BLaER1 treated with 17β-estradiol and CSF1 and Interleukin-3, amounts not matched to agents 10 nM and 100 nM (cell line): ENCODE data around the gene PRKRIP1.
A peak's percentile ranks its signal among the peaks of the same experiment; 100 is the strongest.
"Not testable (repeated sequence)": the region's sequence is repeated elsewhere in the genome, so short reads cannot be mapped to it uniquely, and the experiment has no call there.

Experiments
- H3K27ac ChIP-seq, 11 experiments: shearing (Covaris generic); formaldehyde crosslinking; 2 replicates each; pipeline ENCODE4 v1.8.1; 2022
- H3K27me3 ChIP-seq, 11 experiments: shearing (Covaris generic); formaldehyde crosslinking; 2 replicates each; pipeline ENCODE4 v1.8.1; 2022
- H3K36me3 ChIP-seq, 11 experiments: shearing (Covaris generic); formaldehyde crosslinking; 2 replicates each; pipeline ENCODE4 v1.8.1; 2022
- H3K4me1 ChIP-seq, 10 experiments: shearing (Covaris generic); formaldehyde crosslinking; 2 replicates each; pipeline ENCODE4 v1.8.1; 2022
- H3K4me2 ChIP-seq, 11 experiments: shearing (Covaris generic); formaldehyde crosslinking; 2 replicates each; pipeline ENCODE4 v1.8.1; 2022
- H3K4me3 ChIP-seq, 10 experiments: shearing (Covaris generic); formaldehyde crosslinking; 2 replicates each; pipeline ENCODE4 v1.8.1; 2022
- H3K9ac ChIP-seq, 11 experiments: shearing (Covaris generic); formaldehyde crosslinking; 2 replicates each; pipeline ENCODE4 v1.8.1; 2022
- H3K9me3 ChIP-seq, 11 experiments: shearing (Covaris generic); formaldehyde crosslinking; replicated peaks in 1 of 11; 2 replicates each; pipeline ENCODE4 v1.8.1; 2022
- H4K20me1 ChIP-seq, 11 experiments: shearing (Covaris generic); formaldehyde crosslinking; 2 replicates each; pipeline ENCODE4 v1.8.1; 2022
- Cebpa-rat ChIP-seq, 11 experiments: shearing (Covaris generic); IDR thresholded peaks; 2 replicates each; pipeline ENCODE4 v1.8.1; 2022

Gene PRKRIP1

GRCh38 chr7:102376964-102377466 lies 19.1 kb upstream of the PRKRIP1 start:
- Histone ChIP-seq H3K9me3 (no peaks in the 10 kb centered on the region), H4K20me1 (peaks cover 0 to 20% (median 12%) of the 10 kb centered on the region in 11 experiments; a peak in 11 of 22 replicates), H3K4me2 (peak overlapping the region in 8 of 11 experiments; percentile 1 to 45 (median 12); a peak in 8 of 22 replicates), H3K9ac (no peak overlapping the region), H3K4me1 (peaks cover 0 to 17% (median 11%) of the 10 kb centered on the region in 10 experiments; a peak in 15 of 20 replicates), H3K27ac (peak overlapping the region in 1 of 11 experiments; percentile 8; a peak in 1 of 22 replicates), H3K27me3 (no peaks in the 10 kb centered on the region), H3K4me3 (no peak overlapping the region), H3K36me3 (peaks cover 34 to 84% (median 64%) of the 10 kb centered on the region in 11 experiments)
- no peak for TF ChIP-seq Cebpa-rat (IDR thresholded peaks at IDR 0.05)

- not testable (repeated sequence) for H3K4me3 ChIP-seq, H3K9me3 ChIP-seq, H3K4me2 ChIP-seq, H3K9ac ChIP-seq, H4K20me1 ChIP-seq, H3K27me3 ChIP-seq, H3K27ac ChIP-seq
- H3K36me3 ChIP-seq = peaks cover 48 to 100% (median 81%) of the 10 kb centered on the region in 11 experiments
- H3K4me1 ChIP-seq = peaks cover 0 to 17% (median 11%) of the 10 kb centered on the region in 10 experiments; a peak in 15 of 20 replicates
Measured at GRCh38 chr7:102380837-102381236, 15.3 kb upstream of the PRKRIP1 start.

GRCh38 chr7:102381696-102382425 lies 14.3 kb upstream of the PRKRIP1 start:
- H4K20me1 ChIP-seq = peaks cover 0 to 12% (median 2%) of the 10 kb centered on the region in 11 experiments; a peak in 6 of 22 replicates
- not testable (repeated sequence) for H3K9ac ChIP-seq, H3K4me2 ChIP-seq, H3K9me3 ChIP-seq, H3K4me3 ChIP-seq, H3K27ac ChIP-seq, H3K27me3 ChIP-seq
- H3K36me3 ChIP-seq = peaks cover 51 to 100% (median 84%) of the 10 kb centered on the region in 11 experiments
- H3K4me1 ChIP-seq = peaks cover 0 to 13% (median 8%) of the 10 kb centered on the region in 10 experiments; a peak in 15 of 20 replicates

GRCh38 chr7:102387064-102387463 lies 9.1 kb upstream of the PRKRIP1 start:
- peaks cover 0 to 47% (median 16%) of the 10 kb centered on the region in 11 experiments; a peak in 15 of 22 replicates for H4K20me1 ChIP-seq
- H3K36me3 ChIP-seq = peaks cover 24 to 80% (median 56%) of the 10 kb centered on the region in 11 experiments
- TF ChIP-seq Cebpa-rat (IDR thresholded peaks at IDR 0.05) = no peak
- peaks cover 0 to 8% (median 0%) of the 10 kb centered on the region in 10 experiments; a peak in 2 of 20 replicates for H3K4me1 ChIP-seq
- H3K27me3 ChIP-seq = no peaks in the 10 kb centered on the region
- no peak overlapping the region for H3K27ac ChIP-seq
- no peak overlapping the region for H3K4me3 ChIP-seq
- H3K9ac ChIP-seq = no peak overlapping the region
- H3K4me2 ChIP-seq = no peak overlapping the region
- no peaks in the 10 kb centered on the region for H3K9me3 ChIP-seq

GRCh38 chr7:102389810-102390209 lies 6.4 kb upstream of the PRKRIP1 start:
- Histone ChIP-seq H3K4me3 (no peak overlapping the region), H3K36me3 (peaks cover 22 to 84% (median 61%) of the 10 kb centered on the region in 11 experiments), H3K9ac (no peak overlapping the region), H3K27ac (no peak overlapping the region), H3K4me1 (peaks cover 0 to 8% (median under 1%) of the 10 kb centered on the region in 10 experiments; a peak in 8 of 20 replicates), H3K9me3 (no peaks in the 10 kb centered on the region), H4K20me1 (peaks cover 0 to 58% (median 17%) of the 10 kb centered on the region in 11 experiments; a peak in 15 of 22 replicates), H3K4me2 (no peak overlapping the region), H3K27me3 (no peaks in the 10 kb centered on the region)
- TF ChIP-seq Cebpa-rat (IDR thresholded peaks at IDR 0.05) = no peak

GRCh38 chr7:102390697-102391484 lies 5.3 kb upstream of the PRKRIP1 start:
- Histone ChIP-seq H3K9ac (no peak overlapping the region), H3K27ac (no peak overlapping the region), H3K4me3 (no peak overlapping the region), H4K20me1 (peaks cover 0 to 67% (median 17%) of the 10 kb centered on the region in 11 experiments; a peak in 14 of 22 replicates), H3K36me3 (peaks cover 22 to 75% (median 54%) of the 10 kb centered on the region in 11 experiments), H3K9me3 (no peaks in the 10 kb centered on the region), H3K4me2 (no peak overlapping the region), H3K4me1 (peaks cover 8 to 18% (median 10%) of the 10 kb centered on the region in 10 experiments), H3K27me3 (no peaks in the 10 kb centered on the region)
- no peak for TF ChIP-seq Cebpa-rat (IDR thresholded peaks at IDR 0.05)

- H3K9me3 ChIP-seq = no peaks in the 10 kb centered on the region
- peaks cover 15 to 61% (median 42%) of the 10 kb centered on the region in 11 experiments for H3K36me3 ChIP-seq
- H3K4me1 ChIP-seq = peaks cover 14 to 25% (median 16%) of the 10 kb centered on the region in 10 experiments
- no peak for TF ChIP-seq Cebpa-rat (IDR thresholded peaks at IDR 0.05)
- H3K9ac ChIP-seq = no peak overlapping the region
- no peak overlapping the region for H3K4me2 ChIP-seq
- H3K4me3 ChIP-seq = no peak overlapping the region
- H4K20me1 ChIP-seq = peaks cover 0 to 67% (median 21%) of the 10 kb centered on the region in 11 experiments; a peak in 14 of 22 replicates
- no peaks in the 10 kb centered on the region for H3K27me3 ChIP-seq
- no peak overlapping the region for H3K27ac ChIP-seq
Measured at GRCh38 chr7:102392330-102392729, 3.8 kb upstream of the PRKRIP1 start.

- Histone ChIP-seq H3K4me1 (peaks cover 17 to 24% (median 20%) of the 10 kb centered on the region in 10 experiments), H3K9ac (no peak overlapping the region), H3K4me3 (no peak overlapping the region), H3K9me3 (no peaks in the 10 kb centered on the region), H4K20me1 (peaks cover 0 to 68% (median 21%) of the 10 kb centered on the region in 11 experiments; a peak in 14 of 22 replicates), H3K36me3 (peaks cover 15 to 61% (median 45%) of the 10 kb centered on the region in 11 experiments), H3K27ac (no peak overlapping the region), H3K4me2 (no peak overlapping the region), H3K27me3 (no peaks in the 10 kb centered on the region)
- TF ChIP-seq Cebpa-rat (IDR thresholded peaks at IDR 0.05) = no peak
Measured at GRCh38 chr7:102393467-102393866, 2.7 kb upstream of the PRKRIP1 start.

- H3K4me2 ChIP-seq = peak overlapping the region; percentile 81 to 99 (median 94)
- H3K27ac ChIP-seq = peak overlapping the region; percentile 54 to 88 (median 81); a peak in 21 of 22 replicates
- H3K36me3 ChIP-seq = peaks cover 32 to 69% (median 62%) of the 10 kb centered on the region in 11 experiments
- TF ChIP-seq Cebpa-rat (IDR thresholded peaks at IDR 0.05) = no peak
- peaks cover 17 to 24% (median 20%) of the 10 kb centered on the region in 10 experiments for H3K4me1 ChIP-seq
- peak overlapping the region; percentile 83 to 98 (median 90) for H3K4me3 ChIP-seq
- no peaks in the 10 kb centered on the region for H3K9me3 ChIP-seq
- peak overlapping the region; percentile 88 to 96 (median 90) for H3K9ac ChIP-seq
- no peaks in the 10 kb centered on the region for H3K27me3 ChIP-seq
- peaks cover 0 to 57% (median 12%) of the 10 kb centered on the region in 11 experiments; a peak in 15 of 22 replicates for H4K20me1 ChIP-seq
Measured at GRCh38 chr7:102395592-102395872, 631 bp upstream of the PRKRIP1 start.
